MG63 (cell line): ENCODE data around the gene MAPKAP1. TPM values are rescaled to one million over a fixed set of nuclear protein-coding genes. Genes with fewer than 3 reads are reported as not detected.
A peak's percentile ranks its signal among the peaks of the same experiment; 100 is the strongest.

Experiments used
- DNase-seq: peaks from one replicate; pipeline ENCODE4 v3.0.0-alpha.2; 2020
- H3K27me3 ChIP-seq: fragments of 250-450 bp; sonication (Bioruptor Pico); 2 replicates; pipeline ENCODE4 v1.5.1; 2020; ENCODE audit warnings: mild to moderate bottlenecking, moderate library complexity
- H3K36me3 ChIP-seq: fragments of 250-450 bp; sonication (Bioruptor Pico); 2 replicates; pipeline ENCODE4 v1.5.1; 2020; ENCODE audit warnings: mild to moderate bottlenecking, moderate library complexity
- H3K4me3 ChIP-seq: fragments of 250-450 bp; sonication (Bioruptor Pico); 2 replicates; pipeline ENCODE4 v1.5.1; 2020; ENCODE audit warnings: mild to moderate bottlenecking, moderate library complexity
- H3K9me3 ChIP-seq: fragments of 250-450 bp; sonication (Bioruptor Pico); 2 replicates; pipeline ENCODE4 v1.5.1; 2020; ENCODE audit warnings: mild to moderate bottlenecking, moderate library complexity
- total RNA-seq: library from RNA; depleted of rRNA; stranded (reverse); fragments of >200 nt; shearing (Covaris generic); gene quantifications from 2 replicates; pipeline ENCODE4 v1.2.3, GENCODE V29; 2014; ENCODE audit warnings: low replicate concordance

MAPKAP1 gene
- total RNA-seq, 1 experiment from 2014 or later = 91.7 TPM

GRCh38 chr9:125638239-125639045, 68.6 kb downstream of the MAPKAP1 start:
- H3K9me3 ChIP-seq = no peaks in the 10 kb centered on the region

DNA sequence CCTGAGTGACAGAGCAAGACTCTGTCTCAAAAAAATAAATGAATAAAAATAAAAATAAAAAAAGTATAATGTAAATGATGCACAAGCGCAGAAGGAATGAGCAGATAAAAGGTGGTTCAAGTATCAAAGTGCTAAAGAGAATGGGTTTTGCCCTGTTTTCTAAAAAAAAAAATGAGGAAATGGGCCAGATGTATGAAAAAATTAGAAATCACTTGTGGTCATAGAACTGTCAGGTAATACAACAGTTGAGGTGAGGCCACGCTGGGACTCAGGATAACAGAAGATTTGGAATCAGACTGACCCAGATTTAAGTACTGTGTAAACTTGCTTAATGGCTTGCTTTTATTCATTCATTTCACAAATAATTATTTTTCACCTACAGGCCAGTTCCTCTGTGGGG, 69.8 kb downstream of the MAPKAP1 start:
- Histone ChIP-seq H3K27me3 (no peaks in the 10 kb centered on the region), H3K9me3 (no peaks in the 10 kb centered on the region), H3K4me3 (no peak overlapping the region), H3K36me3 (no peaks in the 10 kb centered on the region)
- DNase-seq = no peak

More at GRCh38 chr9:125638239-125639045, 68.6 kb downstream of the MAPKAP1 start:
- Histone ChIP-seq H3K36me3 (no peaks in the 10 kb centered on the region; the same call in 1 of the 2 replicates), H3K4me3 (no peak overlapping the region), H3K27me3 (no peaks in the 10 kb centered on the region)
- DNase-seq = no peak

DNA sequence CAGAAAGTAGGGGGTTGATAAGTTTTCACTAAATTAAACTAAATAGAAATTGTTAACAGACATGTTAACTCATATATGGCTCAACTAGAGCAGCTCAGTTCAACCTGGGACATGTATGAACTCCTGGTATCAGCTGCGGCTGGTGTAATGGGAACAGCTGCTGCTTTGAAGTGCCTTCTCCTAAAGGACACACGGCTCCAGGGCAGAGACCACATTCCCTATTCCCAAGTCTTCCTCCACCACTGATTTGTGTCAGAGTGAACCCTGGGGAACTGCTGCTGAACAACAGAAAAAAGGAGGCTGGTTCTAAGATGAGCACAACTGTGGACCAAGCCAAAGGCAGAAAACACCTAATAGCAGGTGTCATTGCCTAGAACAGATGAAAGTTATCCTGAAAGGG, 71.1 kb downstream of the MAPKAP1 start:
- Histone ChIP-seq H3K4me3 (no peak overlapping the region), H3K27me3 (no peaks in the 10 kb centered on the region), H3K36me3 (no peaks in the 10 kb centered on the region), H3K9me3 (no peaks in the 10 kb centered on the region)
- DNase-seq = no peak

- Histone ChIP-seq H3K36me3 (no peaks in the 10 kb centered on the region), H3K9me3 (no peaks in the 10 kb centered on the region), H3K27me3 (no peaks in the 10 kb centered on the region), H3K4me3 (no peak overlapping the region)
- DNase-seq = no peak
Observed at GRCh38 chr9:125634040-125634717, 72.8 kb downstream of the MAPKAP1 start.

DNA sequence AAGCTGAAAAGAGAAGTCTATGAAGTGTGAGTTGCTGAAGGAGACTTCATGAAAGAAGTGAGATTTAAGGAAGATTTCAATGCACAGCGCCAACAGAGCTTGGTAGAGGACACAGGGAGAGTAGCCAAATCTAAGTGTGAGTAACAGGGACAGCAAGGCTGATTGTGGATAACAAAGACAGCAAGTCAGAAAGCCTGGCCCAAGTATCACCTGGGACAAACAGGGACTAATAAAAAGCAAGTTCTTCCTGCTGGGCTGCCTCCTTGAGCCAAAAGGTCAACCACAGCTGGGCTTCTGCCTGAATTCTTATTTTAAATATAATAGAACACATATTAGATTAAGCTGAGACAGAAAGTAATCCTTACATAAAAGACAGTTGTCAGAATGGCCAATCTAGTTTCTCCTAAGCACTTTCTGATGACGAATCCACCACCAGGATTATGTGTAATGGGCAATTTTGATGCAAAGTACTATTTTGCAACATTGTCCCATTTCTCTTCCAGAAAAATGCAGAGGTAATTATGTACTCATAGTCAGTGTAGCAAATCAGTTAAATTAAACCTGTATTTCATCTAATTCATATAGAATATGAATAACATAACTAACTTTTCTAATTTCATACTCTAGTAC, 73.8 kb downstream of the MAPKAP1 start:
- peak; percentile 13 for DNase-seq
- Histone ChIP-seq H3K4me3 (no peak overlapping the region), H3K36me3 (no peaks in the 10 kb centered on the region), H3K9me3 (no peaks in the 10 kb centered on the region), H3K27me3 (no peaks in the 10 kb centered on the region)

DNA sequence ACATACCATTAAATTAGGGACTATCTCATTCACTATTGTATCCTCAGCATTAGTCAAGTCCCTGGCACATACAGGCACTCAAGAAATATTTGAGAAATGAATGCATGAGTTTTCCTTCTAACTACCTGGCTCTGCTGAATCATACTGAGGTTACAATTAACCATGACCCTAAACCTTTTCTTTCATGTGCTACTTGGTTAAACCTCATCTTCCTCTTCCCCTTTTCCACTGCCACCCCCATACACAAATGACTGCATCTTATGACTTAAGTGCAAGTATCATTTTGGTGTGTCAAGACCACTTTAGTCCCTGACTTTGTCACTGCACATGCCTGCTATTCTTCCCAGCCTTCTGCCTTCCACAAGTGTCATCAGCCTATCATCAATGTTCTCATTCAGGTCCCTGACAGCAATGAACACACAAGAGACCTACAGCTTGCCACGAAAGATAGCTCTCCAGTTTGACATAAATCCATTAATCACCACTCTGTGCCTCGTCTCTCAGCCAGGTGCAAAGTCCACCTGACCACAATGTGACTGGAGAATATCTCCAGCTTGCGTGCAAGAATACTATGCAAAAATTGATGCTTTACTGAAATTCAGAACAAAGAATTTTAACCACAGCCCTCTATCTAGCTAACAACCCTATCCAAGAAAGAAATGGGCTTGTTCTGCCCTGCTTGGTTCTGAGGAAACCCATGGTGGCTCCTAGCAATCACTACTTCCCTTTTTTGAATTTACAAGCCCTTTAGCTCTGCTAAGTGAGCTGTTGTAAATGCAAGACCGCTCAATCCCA, 74.5 kb downstream of the MAPKAP1 start:
- H3K36me3 ChIP-seq = no peaks in the 10 kb centered on the region
- no peak overlapping the region for H3K4me3 ChIP-seq
- H3K9me3 ChIP-seq = no peaks in the 10 kb centered on the region
- no peak for DNase-seq
- H3K27me3 ChIP-seq = no peaks in the 10 kb centered on the region

GRCh38 chr9:125631391-125632085, 75.5 kb downstream of the MAPKAP1 start:
- no peak overlapping the region for H3K4me3 ChIP-seq

GRCh38 chr9:125630436-125630835, 76.6 kb downstream of the MAPKAP1 start:
- Histone ChIP-seq H3K36me3 (no peaks in the 10 kb centered on the region), H3K27me3 (no peaks in the 10 kb centered on the region), H3K4me3 (no peak overlapping the region), H3K9me3 (no peaks in the 10 kb centered on the region)
- no peak for DNase-seq

More at GRCh38 chr9:125631391-125632085, 75.5 kb downstream of the MAPKAP1 start:
- H3K36me3 ChIP-seq = no peaks in the 10 kb centered on the region
- no peak for DNase-seq
- H3K9me3 ChIP-seq = no peaks in the 10 kb centered on the region
- H3K27me3 ChIP-seq = no peaks in the 10 kb centered on the region

GRCh38 chr9:125629446-125629845, 77.6 kb downstream of the MAPKAP1 start:
- no peak for DNase-seq

DNA sequence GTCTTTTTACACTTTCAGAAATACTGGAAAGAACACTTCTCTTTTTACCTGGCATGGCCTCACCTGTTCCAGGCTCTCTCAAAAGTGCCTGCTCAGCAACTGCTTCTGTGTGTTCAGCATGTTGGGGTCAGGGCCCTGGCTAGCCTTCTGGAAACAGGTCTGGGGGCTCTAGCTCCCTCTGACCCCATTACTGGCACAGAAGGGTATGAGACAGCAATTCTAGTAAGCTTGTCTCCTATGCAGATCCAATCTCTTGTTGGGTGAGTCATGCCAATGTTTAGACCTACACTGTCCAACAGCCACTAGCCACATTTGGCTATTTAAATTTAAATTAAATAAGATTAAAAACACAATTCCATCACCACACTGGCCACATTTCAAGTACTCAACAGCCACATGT, 80.8 kb downstream of the MAPKAP1 start:
- H3K27me3 ChIP-seq = no peaks in the 10 kb centered on the region
- H3K4me3 ChIP-seq = no peak overlapping the region
- DNase-seq = no peak

More at GRCh38 chr9:125629446-125629845, 77.6 kb downstream of the MAPKAP1 start:
- H3K9me3 ChIP-seq = no peaks in the 10 kb centered on the region
- no peak overlapping the region for H3K4me3 ChIP-seq
- no peaks in the 10 kb centered on the region for H3K36me3 ChIP-seq
- H3K27me3 ChIP-seq = no peaks in the 10 kb centered on the region

DNA sequence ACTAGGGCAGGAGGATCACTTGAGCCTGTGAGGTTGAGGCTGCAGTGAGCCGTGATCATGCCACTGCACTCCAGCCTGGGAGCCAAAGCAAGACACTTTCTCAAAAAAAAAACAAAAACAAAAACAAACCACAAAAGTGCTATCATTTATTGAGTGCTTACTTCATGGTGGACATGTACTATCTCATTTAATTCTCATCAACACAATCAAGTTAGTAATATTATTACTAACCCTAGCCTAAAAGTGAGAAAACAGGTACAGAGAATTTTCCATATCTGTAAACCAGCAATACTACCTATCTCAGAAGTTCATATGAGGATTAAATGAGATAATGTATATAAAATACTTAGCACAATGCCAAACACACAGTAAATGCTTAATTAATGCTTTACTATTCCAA, 85.8 kb downstream of the MAPKAP1 start:
- Histone ChIP-seq H3K36me3 (no peaks in the 10 kb centered on the region), H3K27me3 (no peaks in the 10 kb centered on the region), H3K9me3 (no peaks in the 10 kb centered on the region), H3K4me3 (no peak overlapping the region)
- DNase-seq = no peak

More for the DNA sequence above, 80.8 kb downstream of the MAPKAP1 start:
- no peaks in the 10 kb centered on the region for H3K36me3 ChIP-seq
- no peaks in the 10 kb centered on the region for H3K9me3 ChIP-seq

DNA sequence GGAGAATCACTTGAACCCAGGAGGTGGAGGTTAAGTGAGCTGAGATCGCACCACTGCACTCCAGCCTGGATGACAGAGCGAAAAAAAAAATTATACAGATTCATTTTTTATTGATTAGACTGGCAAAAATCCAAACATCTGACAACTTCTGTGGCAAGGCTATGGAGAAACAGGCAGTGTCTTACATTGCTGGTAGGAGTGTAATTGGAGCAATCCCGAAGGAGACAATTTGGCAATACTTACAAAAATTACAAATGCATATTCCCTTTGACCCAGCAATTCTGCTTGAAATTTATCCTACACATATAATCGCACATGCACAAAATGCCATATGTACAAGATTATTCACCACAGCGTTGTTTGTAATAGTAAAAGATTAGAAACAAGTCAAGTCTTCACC, 86.8 kb downstream of the MAPKAP1 start:
- DNase-seq = no peak
- no peaks in the 10 kb centered on the region for H3K9me3 ChIP-seq

GRCh38 chr9:125617087-125617486, 89.9 kb downstream of the MAPKAP1 start:
- no peaks in the 10 kb centered on the region for H3K9me3 ChIP-seq
- H3K4me3 ChIP-seq = no peak overlapping the region
- H3K36me3 ChIP-seq = no peaks in the 10 kb centered on the region
- no peaks in the 10 kb centered on the region for H3K27me3 ChIP-seq
- DNase-seq = no peak

More for the DNA sequence above, 86.8 kb downstream of the MAPKAP1 start:
- no peaks in the 10 kb centered on the region for H3K36me3 ChIP-seq
- H3K27me3 ChIP-seq = no peaks in the 10 kb centered on the region
- no peak overlapping the region for H3K4me3 ChIP-seq

DNA sequence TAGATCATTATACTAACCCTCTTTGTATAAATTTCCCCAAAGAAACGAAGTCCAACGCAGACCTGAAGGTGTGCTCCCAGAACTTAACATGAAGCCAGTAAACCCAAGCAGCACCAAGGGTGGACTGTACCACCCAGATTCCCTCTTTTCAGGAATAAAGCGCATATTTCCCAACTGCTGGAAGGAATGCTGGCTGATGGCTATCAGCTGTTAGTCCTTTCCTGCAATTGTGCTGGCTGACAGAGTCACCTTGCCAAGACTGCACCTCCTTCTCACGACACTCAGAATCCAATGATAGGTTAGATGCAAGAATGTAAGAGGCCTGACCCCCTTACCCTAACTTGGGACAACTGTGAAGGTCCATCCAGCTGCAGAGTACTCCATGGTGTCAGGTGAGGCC, 93.9 kb downstream of the MAPKAP1 start:
- no peaks in the 10 kb centered on the region for H3K36me3 ChIP-seq
- no peak for DNase-seq
- H3K4me3 ChIP-seq = no peak overlapping the region
- H3K27me3 ChIP-seq = no peaks in the 10 kb centered on the region
- H3K9me3 ChIP-seq = no peaks in the 10 kb centered on the region

DNA sequence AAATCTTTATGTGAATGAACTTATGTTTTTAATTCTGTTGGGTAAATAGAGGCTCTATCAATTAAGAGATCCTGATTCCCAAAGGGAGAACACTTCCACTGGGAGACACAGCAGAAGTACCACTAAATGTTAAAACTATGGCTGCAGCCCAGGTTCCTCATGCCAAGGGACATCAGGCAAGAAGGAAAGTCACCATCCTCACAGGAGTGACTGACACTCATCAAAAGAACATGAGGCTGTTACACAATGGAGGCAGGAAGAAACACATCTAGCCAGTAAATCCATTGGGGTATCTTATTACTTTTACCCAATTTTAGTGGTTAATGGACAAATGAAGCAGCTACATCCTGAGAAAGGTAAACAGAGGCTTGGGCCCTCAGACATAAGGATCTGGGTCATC, 94.4 kb downstream of the MAPKAP1 start:
- no peak for DNase-seq
- no peak overlapping the region for H3K4me3 ChIP-seq
- H3K36me3 ChIP-seq = no peaks in the 10 kb centered on the region
- no peaks in the 10 kb centered on the region for H3K27me3 ChIP-seq
- H3K9me3 ChIP-seq = no peaks in the 10 kb centered on the region

- no peak for DNase-seq
- no peaks in the 10 kb centered on the region for H3K27me3 ChIP-seq
- no peaks in the 10 kb centered on the region for H3K9me3 ChIP-seq
- H3K36me3 ChIP-seq = no peaks in the 10 kb centered on the region
- no peak overlapping the region for H3K4me3 ChIP-seq
Observed at GRCh38 chr9:125611121-125611765, 95.8 kb downstream of the MAPKAP1 start.
